Measurements from ENCODE around the gene CHORDC1. TPM values are rescaled to one million over a fixed set of nuclear protein-coding genes. Genes with fewer than 3 reads are reported as not detected.
A peak's percentile ranks its signal among the peaks of the same experiment; 100 is the strongest.

The CHORDC1 gene
- total and polyA plus RNA-seq, 2 experiments from 2014 or later = 36.0 to 51.2 TPM

GRCh38 chr11:90237004-90237403 lies 14.2 kb upstream of the CHORDC1 start:
- Histone ChIP-seq H3K4me3 (no peak overlapping the region), H3K27me3 (no peaks in the 10 kb centered on the region), H3K27ac (no peak overlapping the region), H3K36me3 (no peaks in the 10 kb centered on the region), H3K9me3 (ENCODE audit: low read depth) (no peaks in the 10 kb centered on the region), H3K4me1 (ENCODE audit: low read depth) (peaks cover 8% of the 10 kb centered on the region)
- no peak for TF ChIP-seq CTCF (IDR thresholded peaks at IDR 0.05; ENCODE audit: low read depth, low read length)
- no peak for DNase-seq (ENCODE audit: low read depth in 1 of 2, low spot score in 1 of 2)

- TF ChIP-seq CTCF (IDR thresholded peaks at IDR 0.05; ENCODE audit: low read depth, low read length) = no peak
- peak in 1 of 2 donors; percentile 34 for DNase-seq (ENCODE audit: low read depth in 1 of 2, low spot score in 1 of 2)
- Histone ChIP-seq H3K36me3 (no peaks in the 10 kb centered on the region), H3K4me3 (no peak overlapping the region), H3K9me3 (ENCODE audit: low read depth) (no peaks in the 10 kb centered on the region), H3K27ac (no peak overlapping the region), H3K27me3 (no peaks in the 10 kb centered on the region), H3K4me1 (ENCODE audit: low read depth) (peaks cover 8% of the 10 kb centered on the region)
Measured at GRCh38 chr11:90235526-90235925, 12.7 kb upstream of the CHORDC1 start.

- no peak overlapping the region for H3K4me3 ChIP-seq
- no peaks in the 10 kb centered on the region for H3K9me3 ChIP-seq (ENCODE audit: low read depth)
- no peaks in the 10 kb centered on the region for H3K36me3 ChIP-seq
- peaks cover 8% of the 10 kb centered on the region for H3K4me1 ChIP-seq (ENCODE audit: low read depth)
- DNase-seq (ENCODE audit: low read depth in 1 of 2, low spot score in 1 of 2) = no peak
- no peak for TF ChIP-seq CTCF (IDR thresholded peaks at IDR 0.05; ENCODE audit: low read depth, low read length)
- no peak overlapping the region for H3K27ac ChIP-seq
- H3K27me3 ChIP-seq = no peaks in the 10 kb centered on the region
Measured at GRCh38 chr11:90234977-90235376, 12.1 kb upstream of the CHORDC1 start.

- no peaks in the 10 kb centered on the region for H3K36me3 ChIP-seq
- TF ChIP-seq CTCF (IDR thresholded peaks at IDR 0.05; ENCODE audit: low read depth, low read length) = no peak
- H3K4me3 ChIP-seq = no peak overlapping the region
- H3K27ac ChIP-seq = no peak overlapping the region
- peak in 1 of 2 donors; percentile 11 for DNase-seq (ENCODE audit: low read depth in 1 of 2, low spot score in 1 of 2)
- peaks cover 2% of the 10 kb centered on the region for H3K4me1 ChIP-seq (ENCODE audit: low read depth)
- H3K9me3 ChIP-seq (ENCODE audit: low read depth) = no peaks in the 10 kb centered on the region
- no peaks in the 10 kb centered on the region for H3K27me3 ChIP-seq
Measured at GRCh38 chr11:90229791-90230190, 6.9 kb upstream of the CHORDC1 start.

GRCh38 chr11:90228056-90228455 lies 5.2 kb upstream of the CHORDC1 start:
- no peaks in the 10 kb centered on the region for H3K9me3 ChIP-seq (ENCODE audit: low read depth)
- no peak for DNase-seq (ENCODE audit: low read depth in 1 of 2, low spot score in 1 of 2)
- H3K27ac ChIP-seq = no peak overlapping the region
- H3K36me3 ChIP-seq = no peaks in the 10 kb centered on the region
- H3K27me3 ChIP-seq = no peaks in the 10 kb centered on the region
- no peak for TF ChIP-seq CTCF (IDR thresholded peaks at IDR 0.05; ENCODE audit: low read depth, low read length)
- peaks cover 9% of the 10 kb centered on the region for H3K4me1 ChIP-seq (ENCODE audit: low read depth)
- no peak overlapping the region for H3K4me3 ChIP-seq

- no peak for DNase-seq (ENCODE audit: low read depth in 1 of 2, low spot score in 1 of 2)
- Histone ChIP-seq H3K27ac (peak overlapping the region; percentile 96), H3K36me3 (no peaks in the 10 kb centered on the region), H3K4me1 (ENCODE audit: low read depth) (peaks cover 23% of the 10 kb centered on the region), H3K9me3 (ENCODE audit: low read depth) (no peaks in the 10 kb centered on the region), H3K27me3 (no peaks in the 10 kb centered on the region), H3K4me3 (peak overlapping the region; percentile 70)
- TF ChIP-seq CTCF (IDR thresholded peaks at IDR 0.05; ENCODE audit: low read depth, low read length) = no peak
Measured at GRCh38 chr11:90223248-90223585, 368 bp upstream of the CHORDC1 start.

Measured in cardiac muscle cell (in vitro differentiated cells and primary cell).